SU-DHL-6 (cell line): ENCODE measurements around the gene MMEL1.
"Not testable (repeated sequence)": the region's sequence is repeated elsewhere in the genome, so short reads cannot be mapped to it uniquely, and the experiment has no call there.

ENCODE experiments used
- H2AFZ ChIP-seq: fragments of 200-600 bp; sonication (generic); 2 replicates; pipeline ENCODE4 v1.6.1; 2014; ENCODE audit warnings: low read depth, mild to moderate bottlenecking, moderate library complexity, mixed read lengths, antibody characterized with exemption, low read length; ENCODE audit not compliant: severe bottlenecking
- H3F3A ChIP-seq: fragments of 200-600 bp; shearing (Covaris generic); 2 replicates; pipeline ENCODE4 v1.6.0; 2016; ENCODE audit warnings: antibody characterized with exemption, mild to moderate bottlenecking; ENCODE audit not compliant: insufficient read depth
- H3K27ac ChIP-seq: fragments of 200-600 bp; sonication (generic); 2 replicates; pipeline ENCODE4 v1.5.1; 2016; ENCODE audit warnings: low read depth, mild to moderate bottlenecking, low read length, moderate library complexity, mixed read lengths
- H3K27me3 ChIP-seq: fragments of 200-600 bp; sonication (generic), shearing (Covaris generic); 2 replicates; pipeline ENCODE4 v1.6.0; 2014; ENCODE audit warnings: mild to moderate bottlenecking, low read length
- H3K36me3 ChIP-seq: fragments of 200-600 bp; sonication (generic); 2 replicates; pipeline ENCODE4 v1.6.1; 2014; ENCODE audit warnings: mild to moderate bottlenecking, low read length, mixed read lengths
- H3K4me2 ChIP-seq: fragments of 300-600, 200-600 bp; shearing (Covaris generic), sonication (generic); 2 replicates; pipeline ENCODE4 v1.6.0; 2014; ENCODE audit warnings: low read length, low read depth, mild to moderate bottlenecking; ENCODE audit not compliant: poor library complexity, severe bottlenecking
- H3K4me3 ChIP-seq: fragments of 200-600 bp; sonication (generic); 2 replicates; pipeline ENCODE4 v1.5.1; 2014; ENCODE audit warnings: antibody characterized with exemption, low read length, mild to moderate bottlenecking, mixed read lengths; ENCODE audit not compliant: insufficient read depth, poor library complexity, severe bottlenecking
- H3K79me2 ChIP-seq: fragments of 200-600 bp; sonication (generic); 2 replicates; pipeline ENCODE4 v1.6.1; 2014; ENCODE audit warnings: mild to moderate bottlenecking, low read length, moderate library complexity; ENCODE audit not compliant: insufficient read depth
- H3K9ac ChIP-seq: fragments of 200-600 bp; sonication (generic); 2 replicates; pipeline ENCODE4 v1.7.0; 2014; ENCODE audit warnings: mild to moderate bottlenecking, low read length
- H3K9me2 ChIP-seq: fragments of 200-600 bp; sonication (generic); replicated peaks from 2 replicates; pipeline ENCODE4 v1.6.1; 2014; ENCODE audit warnings: low read length; ENCODE audit not compliant: insufficient read depth
- H3K9me3 ChIP-seq: fragments of 200-600 bp; sonication (generic); 2 replicates; pipeline ENCODE4 v1.6.1; 2014; ENCODE audit warnings: low read length, mixed read lengths; ENCODE audit not compliant: insufficient read depth
- H4K20me1 ChIP-seq: fragments of 200-600 bp; sonication (generic); 2 replicates; pipeline ENCODE4 v1.6.1; 2014; ENCODE audit warnings: low read depth, mild to moderate bottlenecking, antibody characterized with exemption, low read length, moderate library complexity, mixed read lengths

Gene MMEL1

DNA sequence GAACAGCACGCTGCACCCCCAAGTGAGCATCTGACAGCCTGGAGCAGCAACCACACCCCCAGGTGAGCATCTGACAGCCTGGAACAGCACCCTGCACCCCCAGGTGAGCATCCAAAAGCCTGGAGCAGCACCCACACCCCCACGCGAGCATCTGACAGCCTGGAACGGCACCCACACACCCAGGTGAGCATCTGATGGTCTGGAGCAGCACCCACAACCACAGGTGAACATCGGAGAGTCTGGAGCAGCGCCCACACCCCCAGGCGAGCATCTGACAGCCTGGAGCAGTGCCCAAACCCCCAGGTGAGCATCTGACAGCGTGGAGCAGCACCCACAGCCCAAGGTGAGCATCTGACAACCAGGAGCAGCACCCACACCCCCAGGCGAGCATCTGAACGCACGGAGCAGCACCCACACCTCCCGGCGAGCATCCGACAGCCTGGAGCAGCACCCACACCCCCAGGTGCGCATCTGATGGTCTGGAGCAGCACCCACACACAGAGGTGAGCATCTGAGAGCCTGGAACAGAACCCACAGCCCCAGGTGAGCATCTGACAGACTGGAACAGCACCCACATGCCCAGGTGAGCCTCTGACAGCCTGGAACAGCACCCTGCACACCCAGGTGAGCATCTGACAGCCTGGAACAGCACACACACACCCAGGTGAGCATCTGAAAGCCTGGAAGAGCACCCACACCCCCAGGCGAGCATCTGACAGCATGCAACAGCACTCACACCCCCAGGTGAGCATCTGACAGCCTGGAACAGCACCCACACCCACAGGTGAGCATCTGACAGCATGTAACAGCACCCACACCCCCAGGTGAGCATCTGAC, 23.0 kb upstream of the MMEL1 start:
- not testable (repeated sequence) for H3K79me2 ChIP-seq, H3K9me2 ChIP-seq, H3K9me3 ChIP-seq, H3K9ac ChIP-seq, H3K4me2 ChIP-seq, H3K36me3 ChIP-seq, H2AFZ ChIP-seq, H4K20me1 ChIP-seq, H3F3A ChIP-seq, H3K4me3 ChIP-seq, H3K27me3 ChIP-seq, H3K27ac ChIP-seq

DNA sequence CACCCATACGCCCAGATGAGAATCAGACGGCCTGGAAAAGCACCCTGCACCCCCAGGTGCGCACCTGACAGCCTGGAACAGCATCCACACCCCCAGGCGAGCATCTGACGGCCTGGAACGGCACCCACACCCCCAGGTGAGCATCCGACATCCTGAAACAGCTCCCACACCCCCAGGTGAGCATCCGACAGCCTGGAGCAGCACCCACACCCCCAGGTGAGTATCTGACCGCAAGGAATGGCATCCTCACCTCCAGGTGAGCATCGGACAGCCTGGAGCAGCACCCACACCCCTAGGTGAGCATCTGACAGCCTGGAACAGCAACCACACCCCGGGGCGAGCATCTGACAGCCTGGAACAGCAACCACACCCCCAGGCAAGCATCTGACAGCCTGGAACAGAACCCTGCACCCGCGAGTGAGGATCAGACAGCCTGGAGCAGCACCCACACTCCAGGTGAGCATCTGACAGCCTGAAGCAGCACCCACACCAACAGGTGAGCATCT, 21.7 kb upstream of the MMEL1 start:
- not testable (repeated sequence) for H4K20me1 ChIP-seq, H3F3A ChIP-seq, H3K27me3 ChIP-seq, H3K9me2 ChIP-seq, H3K9me3 ChIP-seq, H3K79me2 ChIP-seq, H3K4me2 ChIP-seq, H2AFZ ChIP-seq, H3K4me3 ChIP-seq, H3K36me3 ChIP-seq, H3K9ac ChIP-seq, H3K27ac ChIP-seq

DNA sequence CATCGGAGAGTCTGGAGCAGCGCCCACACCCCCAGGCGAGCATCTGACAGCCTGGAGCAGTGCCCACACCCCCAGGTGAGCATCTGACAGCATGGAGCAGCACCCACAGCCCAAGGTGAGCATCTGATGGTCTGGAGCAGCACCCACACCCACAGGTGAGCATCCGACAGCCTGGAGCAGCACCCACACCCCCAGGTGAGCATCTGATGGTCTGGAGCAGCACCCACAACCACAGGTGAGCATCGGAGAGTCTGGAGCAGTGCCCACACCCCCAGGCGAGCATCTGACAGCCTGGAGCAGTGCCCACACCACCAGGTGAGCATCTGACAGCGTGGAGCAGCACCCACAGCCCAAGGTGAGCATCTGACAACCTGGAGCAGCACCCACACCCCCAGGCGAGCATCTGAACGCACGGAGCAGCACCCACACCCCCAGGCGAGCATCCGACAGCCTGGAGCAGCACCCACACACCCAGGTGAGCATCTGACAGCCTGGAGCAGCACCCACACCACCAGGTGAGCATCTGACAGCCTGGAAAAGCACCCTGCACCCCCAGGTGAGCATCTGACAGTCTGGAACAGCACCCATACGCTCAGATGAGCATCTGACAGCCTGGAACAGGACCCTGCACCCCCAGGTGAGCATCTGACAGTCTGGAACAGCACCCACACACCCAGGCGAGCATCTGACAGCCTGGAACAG, 21.1 kb upstream of the MMEL1 start:
- not testable (repeated sequence) for H3K9ac ChIP-seq, H3K27ac ChIP-seq, H3K36me3 ChIP-seq, H3K4me2 ChIP-seq, H4K20me1 ChIP-seq, H3K4me3 ChIP-seq, H3K9me3 ChIP-seq, H3F3A ChIP-seq, H3K9me2 ChIP-seq, H3K79me2 ChIP-seq, H2AFZ ChIP-seq, H3K27me3 ChIP-seq

DNA sequence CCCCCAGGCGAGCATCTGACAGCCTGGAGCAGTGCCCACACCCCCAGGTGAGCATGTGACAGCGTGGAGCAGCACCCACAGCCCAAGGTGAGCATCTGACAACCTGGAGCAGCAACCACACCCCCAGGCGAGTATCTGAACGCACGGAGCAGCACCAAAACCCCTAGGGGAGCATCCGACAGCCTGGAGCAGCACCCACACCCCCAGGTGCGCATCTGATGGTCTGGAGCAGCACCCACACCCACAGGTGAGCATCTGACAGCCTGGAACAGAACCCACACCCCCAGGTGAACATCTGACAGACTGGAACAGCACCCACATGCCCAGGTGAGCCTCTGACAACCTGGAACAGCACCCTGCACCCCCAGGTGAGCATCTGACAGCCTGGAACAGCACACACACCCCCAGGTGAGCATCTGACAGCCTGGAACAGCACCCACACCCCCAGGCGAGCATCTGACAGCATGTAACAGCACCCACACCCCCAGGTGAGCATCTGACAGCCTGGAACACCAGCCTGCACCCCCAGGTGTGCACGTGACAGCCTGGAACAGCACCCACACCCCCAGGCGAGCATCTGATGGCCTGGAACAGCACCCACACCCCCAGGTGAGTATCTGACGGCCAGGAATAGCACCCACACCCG, 20.2 kb upstream of the MMEL1 start:
- not testable (repeated sequence) for H3K27ac ChIP-seq, H3K79me2 ChIP-seq, H3K4me3 ChIP-seq, H4K20me1 ChIP-seq, H3K9ac ChIP-seq, H3F3A ChIP-seq, H2AFZ ChIP-seq, H3K9me3 ChIP-seq, H3K4me2 ChIP-seq, H3K9me2 ChIP-seq, H3K27me3 ChIP-seq, H3K36me3 ChIP-seq

DNA sequence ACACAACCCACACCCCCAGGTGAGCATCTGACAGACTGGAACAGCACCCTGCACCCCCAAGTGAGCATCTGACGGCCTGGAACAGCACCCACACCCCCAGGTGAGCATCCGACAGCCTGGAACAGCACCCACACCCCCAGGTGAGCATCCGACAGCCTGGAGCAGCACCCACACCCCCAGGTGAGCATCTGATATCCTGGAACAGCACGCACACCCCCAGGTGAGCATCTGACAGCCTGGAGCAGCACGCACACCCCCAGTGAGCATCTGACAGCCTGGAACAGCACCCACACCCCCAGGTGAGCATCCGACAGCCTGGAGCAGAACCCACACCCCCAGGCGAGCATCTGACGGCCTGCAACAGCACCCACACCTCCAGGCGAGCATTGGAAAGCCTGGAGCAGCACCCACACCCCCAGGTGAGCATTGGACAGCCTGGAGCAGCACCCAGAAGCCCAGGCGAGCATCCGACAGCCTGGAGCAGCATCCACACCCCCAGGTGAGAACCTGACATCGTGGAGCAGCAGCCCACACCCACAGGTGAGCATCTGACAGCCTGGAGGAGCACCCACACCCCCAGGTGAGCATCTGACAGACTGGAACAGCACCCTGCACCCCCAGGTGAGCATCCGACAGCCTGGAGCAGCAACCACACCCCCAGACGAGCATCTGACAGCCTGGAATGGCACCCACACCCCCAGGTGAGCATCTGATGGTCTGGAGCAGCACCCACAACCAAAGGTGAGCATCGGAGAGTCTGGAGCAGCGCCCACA, 19.5 kb upstream of the MMEL1 start:
- H3F3A ChIP-seq, H3K9me3 ChIP-seq, H3K4me3 ChIP-seq, H3K27me3 ChIP-seq, H3K4me2 ChIP-seq, H3K9me2 ChIP-seq, H2AFZ ChIP-seq, H3K27ac ChIP-seq, H4K20me1 ChIP-seq, H3K79me2 ChIP-seq, H3K9ac ChIP-seq, H3K36me3 ChIP-seq: not testable (repeated sequence)
